Lower leg skin (tissue), 4 donors: ENCODE data around the gene UBTD1. TPM values are rescaled to one million over a fixed set of nuclear protein-coding genes. Genes with fewer than 3 reads are reported as not detected.
"Not testable (repeated sequence)": the region's sequence is repeated elsewhere in the genome, so short reads cannot be mapped to it uniquely, and the experiment has no call there.

Source experiments
- DNase-seq, 2 donors: peaks; one replicate each; pipeline ENCODE4 v3.0.0-alpha.2; 2019; ENCODE audit warnings: low spot score in 2 of 2
- H3K4me3 ChIP-seq: fragments of 200-600 bp; sonication (generic); 2 replicates; pipeline ENCODE4 v1.5.1; 2017; ENCODE audit warnings: mild to moderate bottlenecking, low read depth; ENCODE audit not compliant: poor library complexity, severe bottlenecking
- POLR2A ChIP-seq, 2 donors: fragments of 450-650 bp; IDR thresholded peaks; one replicate each; pipeline ENCODE4 v1.6.1; 2016 to 2017; ENCODE audit warnings: antibody characterized with exemption in 2 of 2, mild to moderate bottlenecking in 1 of 2, moderate library complexity in 1 of 2
- WGBS, 2 donors: methylation state at CpG; one replicate each; pipeline ENCODE4 v1.1.5; 2018; 5-methylcytosine and 5-hydroxymethylcytosine counted together
- intact Hi-C: fragments of 100-400 bp; cut with DNase I; formaldehyde crosslinking; loops from one replicate; pipeline ENCODE4 v1.15.0; 2023; ENCODE audit warnings: low total_unique reads
- total RNA-seq, 4 donors: library from RNA; depleted of rRNA; stranded (reverse); fragments of >200 nt; gene quantifications; one replicate each; pipeline ENCODE4 v1.1.0, GENCODE V29; 2016
- TF ChIP-seq, protein P1 (sequence below), 3 donors: fragments of 450-650 bp; IDR thresholded peaks; one replicate each; pipeline ENCODE4 v1.5.1; 2016; ENCODE audit warnings: antibody characterized with exemption in 3 of 3, mild to moderate bottlenecking in 3 of 3, moderate library complexity in 2 of 3

The UBTD1 gene
- total RNA-seq, 4 donors from 2014 or later: 42.7 to 60.6 (median 59.6) TPM

GRCh38 chr10:97574374-97575126, 75.8 kb downstream of the UBTD1 start:
- no peak overlapping the region for H3K4me3 ChIP-seq
- no peak for TF ChIP-seq POLR2A (IDR thresholded peaks at IDR 0.05)
- TF ChIP-seq, protein P1, sequence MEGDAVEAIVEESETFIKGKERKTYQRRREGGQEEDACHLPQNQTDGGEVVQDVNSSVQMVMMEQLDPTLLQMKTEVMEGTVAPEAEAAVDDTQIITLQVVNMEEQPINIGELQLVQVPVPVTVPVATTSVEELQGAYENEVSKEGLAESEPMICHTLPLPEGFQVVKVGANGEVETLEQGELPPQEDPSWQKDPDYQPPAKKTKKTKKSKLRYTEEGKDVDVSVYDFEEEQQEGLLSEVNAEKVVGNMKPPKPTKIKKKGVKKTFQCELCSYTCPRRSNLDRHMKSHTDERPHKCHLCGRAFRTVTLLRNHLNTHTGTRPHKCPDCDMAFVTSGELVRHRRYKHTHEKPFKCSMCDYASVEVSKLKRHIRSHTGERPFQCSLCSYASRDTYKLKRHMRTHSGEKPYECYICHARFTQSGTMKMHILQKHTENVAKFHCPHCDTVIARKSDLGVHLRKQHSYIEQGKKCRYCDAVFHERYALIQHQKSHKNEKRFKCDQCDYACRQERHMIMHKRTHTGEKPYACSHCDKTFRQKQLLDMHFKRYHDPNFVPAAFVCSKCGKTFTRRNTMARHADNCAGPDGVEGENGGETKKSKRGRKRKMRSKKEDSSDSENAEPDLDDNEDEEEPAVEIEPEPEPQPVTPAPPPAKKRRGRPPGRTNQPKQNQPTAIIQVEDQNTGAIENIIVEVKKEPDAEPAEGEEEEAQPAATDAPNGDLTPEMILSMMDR (IDR thresholded peaks at IDR 0.05): no peak
- WGBS, 2 donors: 44 to 49% methylated on average over 4 of the region's 4 CpGs
- intact Hi-C loops: no loop called here
- peak in 1 of 2 donors; percentile 66 for DNase-seq

GRCh38 chr10:97575127-97575668, 76.5 kb downstream of the UBTD1 start:
- no peak for TF ChIP-seq POLR2A (IDR thresholded peaks at IDR 0.05)
- TF ChIP-seq, protein P1 (IDR thresholded peaks at IDR 0.05): no peak
- intact Hi-C loops: no loop called here
- DNase-seq: no peak
- H3K4me3 ChIP-seq: no peak overlapping the region
- WGBS, 2 donors: 82 to 87% methylated on average over 6 of the region's 6 CpGs

DNA sequence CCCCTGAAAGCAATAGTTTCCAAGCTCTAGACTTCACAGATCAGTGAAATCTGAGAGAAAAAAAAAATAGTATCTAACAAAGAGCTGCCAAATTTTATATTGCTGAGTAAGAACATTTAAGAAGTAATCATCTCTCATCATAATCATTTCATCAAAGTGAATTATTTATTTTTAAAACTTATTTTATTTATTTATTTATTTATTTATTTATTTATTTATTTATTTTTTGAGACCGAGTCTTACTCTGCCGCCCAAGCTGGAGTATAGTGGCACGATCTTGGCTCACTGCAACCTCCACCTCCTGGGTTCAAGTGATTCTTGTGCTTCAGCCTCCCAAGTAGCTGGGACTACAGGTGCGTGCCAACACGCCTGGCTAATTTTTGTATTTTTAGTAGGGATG, 77.8 kb downstream of the UBTD1 start:
- not testable (repeated sequence) for DNase-seq
- 37 to 79% methylated on average over 5 of the region's 5 CpGs for WGBS, 2 donors

DNA sequence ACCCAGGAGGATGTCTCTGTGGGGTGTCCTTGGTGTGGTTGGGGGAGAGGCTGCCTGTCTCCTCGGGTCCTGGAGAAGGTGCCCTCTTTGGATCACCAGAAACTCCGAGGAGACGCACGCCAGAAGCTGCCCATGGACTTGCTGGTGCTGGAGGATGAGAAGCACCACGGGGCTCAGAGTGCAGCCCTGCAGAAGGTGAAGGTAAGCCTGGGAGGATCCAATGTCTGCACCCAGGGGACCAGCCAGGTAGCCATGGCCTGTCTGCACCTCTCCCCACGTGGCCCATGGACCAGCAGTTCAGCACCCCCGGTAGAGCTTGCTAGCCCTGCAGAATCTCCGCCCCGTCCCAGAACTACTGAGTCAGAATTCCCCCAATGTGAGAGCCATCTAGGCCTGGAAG, 79.0 kb downstream of the UBTD1 start:
- TF ChIP-seq POLR2A (IDR thresholded peaks at IDR 0.05): no peak
- TF ChIP-seq, protein P1 (IDR thresholded peaks at IDR 0.05): no peak
- no peak overlapping the region for H3K4me3 ChIP-seq
- 76 to 87% methylated on average over 7 to 9 of the region's 9 CpGs for WGBS, 2 donors
- no peak for DNase-seq
- intact Hi-C loops: no loop called here

More for the DNA sequence above, 77.8 kb downstream of the UBTD1 start:
- H3K4me3 ChIP-seq, intact Hi-C loops: not testable (repeated sequence)

DNA sequence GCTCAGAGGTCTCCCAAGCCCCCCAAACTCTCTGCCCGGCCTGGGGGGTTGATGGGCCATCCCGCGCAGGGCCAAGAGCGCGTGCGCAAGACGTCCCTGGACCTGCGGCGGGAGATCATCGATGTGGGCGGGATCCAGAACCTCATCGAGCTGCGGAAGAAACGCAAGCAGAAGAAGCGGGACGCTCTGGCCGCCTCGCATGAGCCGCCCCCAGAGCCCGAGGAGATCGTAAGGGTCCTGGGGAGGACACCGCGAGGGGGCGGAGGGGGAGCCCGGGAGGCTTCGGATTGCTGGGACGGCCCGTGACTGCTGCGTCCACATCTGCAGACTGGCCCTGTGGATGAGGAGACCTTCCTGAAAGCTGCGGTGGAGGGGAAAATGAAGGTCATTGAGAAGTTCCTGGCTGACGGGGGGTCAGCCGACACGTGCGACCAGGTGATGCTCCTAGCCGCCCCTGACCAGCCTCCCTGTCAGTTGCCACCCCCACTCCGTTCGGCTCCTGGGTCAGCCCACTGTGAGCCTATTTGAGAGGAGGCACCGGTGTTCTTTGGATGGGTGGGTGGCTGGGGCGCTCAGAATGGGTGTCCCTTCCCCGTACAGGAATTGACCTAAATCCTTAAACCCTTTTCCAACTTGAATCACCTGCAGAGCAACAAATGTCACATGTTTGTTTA, 79.6 kb downstream of the UBTD1 start:
- TF ChIP-seq POLR2A (IDR thresholded peaks at IDR 0.05): no peak
- TF ChIP-seq, protein P1 (IDR thresholded peaks at IDR 0.05): no peak
- intact Hi-C loops: no loop called here
- 68 to 89% methylated on average over 29 to 40 of the region's 40 CpGs for WGBS, 2 donors
- H3K4me3 ChIP-seq: no peak overlapping the region
- DNase-seq: no peak
